Activated T-cell treated with anti-CD3 and anti-CD28 coated beads, Interleukin-2, amount 50 U/mL, for 24 hours (primary cell): ENCODE data around the gene DNAJB8.

ENCODE experiments used
- DNase-seq: peaks from one replicate; pipeline ENCODE4 v3.0.0-alpha.2; 2020
- H3K27ac Mint-ChIP-seq: 2 replicates; pipeline ENCODE4 v1.8.0; 2020; ENCODE audit warnings: mild to moderate bottlenecking, mixed read lengths
- H3K27me3 Mint-ChIP-seq: 2 replicates; pipeline ENCODE4 v1.8.0; 2020; ENCODE audit warnings: mixed read lengths
- H3K36me3 Mint-ChIP-seq: 2 replicates; pipeline ENCODE4 v1.8.0; 2020; ENCODE audit warnings: low read depth, mixed read lengths
- H3K4me1 Mint-ChIP-seq: 2 replicates; pipeline ENCODE4 v1.8.0; 2020; ENCODE audit warnings: low read depth, mixed read lengths
- H3K4me3 Mint-ChIP-seq: 2 replicates; pipeline ENCODE4 v1.8.0; 2020; ENCODE audit warnings: mild to moderate bottlenecking, moderate library complexity, mixed read lengths
- H3K9me3 Mint-ChIP-seq: 2 replicates; pipeline ENCODE4 v1.8.0; 2020; ENCODE audit warnings: mixed read lengths

Gene DNAJB8

DNA sequence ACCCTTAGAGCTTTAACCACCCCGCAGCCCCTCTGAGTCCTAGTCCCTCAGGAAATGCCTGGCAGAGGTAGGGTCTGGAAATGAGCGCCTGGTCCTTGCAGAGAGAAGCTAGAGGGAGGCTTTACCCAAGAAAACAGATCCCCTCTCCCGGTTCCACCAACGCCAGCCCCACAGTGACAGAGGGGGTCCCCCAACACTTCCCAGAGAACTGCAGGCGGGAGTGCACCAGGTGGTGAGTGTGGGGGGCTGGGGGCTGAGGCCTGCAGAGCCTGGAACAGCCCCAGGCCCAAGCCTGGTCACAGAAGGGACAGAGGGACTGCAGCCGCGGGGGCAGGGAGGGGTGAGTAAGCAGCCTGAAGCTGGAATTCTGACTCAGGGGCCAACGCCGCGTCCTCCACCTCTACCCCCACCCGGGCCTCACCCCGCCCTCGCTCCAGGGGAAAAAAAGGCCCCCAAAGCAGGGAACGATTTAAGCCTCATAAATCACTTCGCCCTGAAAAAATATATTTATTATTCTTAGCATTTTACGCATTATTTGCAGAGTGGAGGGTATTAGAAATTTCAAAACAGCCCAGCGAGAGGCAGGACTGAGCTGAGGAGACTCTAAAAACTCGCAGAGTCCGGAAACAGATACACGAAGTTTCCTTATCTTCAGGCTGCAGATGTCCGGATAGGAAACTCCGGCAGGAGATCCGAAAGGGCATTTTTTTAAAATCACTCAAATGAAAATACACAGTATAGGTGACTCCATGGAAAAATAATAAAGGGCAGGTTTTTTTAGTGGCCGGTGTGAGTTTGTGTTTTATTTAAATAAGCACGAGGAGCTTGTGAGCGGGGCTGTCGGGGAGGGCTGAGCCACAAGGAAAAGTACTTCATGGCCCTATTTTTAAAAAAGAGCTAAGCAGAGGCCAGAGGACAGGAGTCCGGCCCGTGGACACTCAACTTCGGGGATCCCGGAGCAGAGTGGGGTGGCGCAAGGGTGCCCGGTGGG is 16.3 kb upstream of the DNAJB8 start:
- H3K9me3 Mint-ChIP-seq: no peaks in the 10 kb centered on the region
- no peak overlapping the region for H3K27ac Mint-ChIP-seq
- peak overlapping the region; percentile 29 for H3K4me3 Mint-ChIP-seq
- H3K4me1 Mint-ChIP-seq: peaks cover 22% of the 10 kb centered on the region
- H3K36me3 Mint-ChIP-seq: no peaks in the 10 kb centered on the region
- DNase-seq: no peak
- H3K27me3 Mint-ChIP-seq: peaks cover 90% of the 10 kb centered on the region

DNA sequence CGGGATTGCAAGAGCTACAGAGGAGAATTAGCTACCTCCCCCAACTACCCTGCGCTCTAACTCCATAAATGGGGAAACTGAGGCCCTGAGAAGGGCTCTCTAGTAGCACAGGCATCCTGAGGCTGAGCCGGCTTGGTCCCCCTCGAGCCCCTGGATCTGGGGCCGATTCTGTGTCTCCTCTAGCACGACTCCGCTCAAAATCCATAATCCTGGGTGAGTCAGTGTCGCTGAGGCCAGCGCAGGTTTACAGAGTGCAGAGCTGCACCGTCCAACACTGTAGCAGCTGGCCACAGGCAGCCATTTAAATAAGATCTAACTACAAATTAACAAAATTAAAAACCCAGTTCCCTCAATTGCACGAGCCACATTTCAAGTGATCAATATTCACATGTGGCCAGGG is 15.5 kb upstream of the DNAJB8 start:
- no peaks in the 10 kb centered on the region for H3K9me3 Mint-ChIP-seq
- DNase-seq: no peak
- H3K4me1 Mint-ChIP-seq: peaks cover 19% of the 10 kb centered on the region
- H3K27me3 Mint-ChIP-seq: peaks cover 90% of the 10 kb centered on the region
- no peak overlapping the region for H3K27ac Mint-ChIP-seq
- no peaks in the 10 kb centered on the region for H3K36me3 Mint-ChIP-seq
- H3K4me3 Mint-ChIP-seq: no peak overlapping the region

DNA sequence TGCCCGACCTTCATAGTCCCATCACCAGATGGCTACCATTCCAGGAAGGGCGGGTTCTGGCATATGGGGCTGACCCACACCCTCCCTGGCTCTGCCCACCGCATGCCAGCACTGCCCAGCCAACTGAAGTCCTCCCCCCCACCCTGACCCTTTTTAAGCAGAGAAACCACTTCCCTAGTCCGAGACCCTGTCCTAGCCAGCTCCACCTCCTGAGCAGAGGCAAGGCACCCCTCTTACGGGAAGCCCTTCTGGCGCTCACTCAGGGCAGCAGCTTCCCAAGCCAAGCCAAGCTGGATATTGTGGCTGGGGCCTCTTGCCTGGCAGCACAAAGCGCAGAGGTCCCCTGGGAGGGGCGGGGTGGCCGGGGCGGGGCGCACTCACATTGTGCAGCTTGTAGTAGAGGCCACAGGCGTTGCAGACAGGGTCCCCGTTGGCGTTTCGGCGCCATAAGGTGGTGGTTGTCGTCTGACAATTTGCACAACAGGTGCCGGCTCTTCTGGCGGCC is 14.8 kb upstream of the DNAJB8 start:
- Mint-ChIP-seq H3K4me3 (no peak overlapping the region), H3K27ac (no peak overlapping the region), H3K27me3 (peaks cover 88% of the 10 kb centered on the region), H3K9me3 (no peaks in the 10 kb centered on the region), H3K36me3 (no peaks in the 10 kb centered on the region), H3K4me1 (peaks cover 16% of the 10 kb centered on the region)
- no peak for DNase-seq

DNA sequence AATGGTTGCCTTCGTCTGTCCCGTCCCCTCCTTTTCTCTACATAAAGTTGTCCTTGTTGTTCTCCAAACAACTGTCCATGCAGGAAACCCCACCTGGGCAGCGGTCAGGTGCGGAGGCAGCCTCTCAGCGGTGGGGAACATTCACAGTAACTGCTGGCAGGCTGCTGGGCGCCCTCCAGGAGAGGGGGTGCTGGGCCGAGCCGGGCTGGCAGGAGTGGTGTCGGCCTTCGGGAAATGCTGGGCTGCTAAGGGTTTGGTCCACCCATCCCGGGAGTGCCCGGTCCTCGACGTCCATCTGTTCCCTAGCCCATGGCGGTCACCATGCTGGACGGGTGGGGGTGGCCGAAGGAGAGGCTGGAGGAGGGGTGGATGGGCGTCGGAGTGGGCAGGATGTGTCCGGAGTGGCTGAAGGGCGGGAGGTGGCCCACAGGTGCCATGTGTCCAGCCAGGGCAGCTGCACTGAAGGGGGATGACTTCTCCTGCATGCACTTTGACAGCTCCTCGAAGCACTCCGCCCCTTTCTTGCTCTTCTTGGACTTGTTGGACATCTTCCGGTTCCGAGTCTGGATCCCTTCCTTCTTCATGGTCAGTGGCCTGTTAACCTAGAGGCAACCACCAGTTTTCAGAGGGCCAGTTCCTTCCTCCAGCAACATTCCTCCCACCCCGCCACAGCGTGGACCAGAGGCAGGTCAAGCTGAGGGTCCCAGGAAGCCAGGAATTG is 14.2 kb upstream of the DNAJB8 start:
- Mint-ChIP-seq H3K9me3 (no peaks in the 10 kb centered on the region), H3K4me1 (peaks cover 13% of the 10 kb centered on the region), H3K27ac (no peak overlapping the region), H3K27me3 (peaks cover 81% of the 10 kb centered on the region), H3K36me3 (no peaks in the 10 kb centered on the region), H3K4me3 (no peak overlapping the region)
- no peak for DNase-seq

DNA sequence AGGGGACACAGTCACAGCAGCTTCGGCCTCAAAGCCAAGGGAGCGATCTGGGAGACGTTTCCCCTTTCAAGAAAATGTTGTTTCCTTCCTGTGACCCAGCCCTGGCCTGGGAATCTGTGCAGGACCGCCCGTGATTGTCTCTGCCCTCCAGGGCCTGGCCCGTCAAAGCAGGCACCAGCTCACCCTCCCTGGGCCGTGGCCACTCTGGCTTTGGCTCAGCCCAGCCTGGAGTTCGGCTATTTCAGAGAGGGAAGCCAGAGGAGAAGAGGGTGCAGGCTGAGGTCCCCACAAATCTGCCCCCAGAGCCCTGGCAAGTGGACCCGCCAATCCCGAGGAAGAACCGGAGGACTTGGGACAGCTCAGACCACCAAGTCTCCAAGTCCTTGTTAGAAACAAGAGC is 13.6 kb upstream of the DNAJB8 start:
- Mint-ChIP-seq H3K9me3 (no peaks in the 10 kb centered on the region), H3K36me3 (no peaks in the 10 kb centered on the region), H3K27me3 (peaks cover 75% of the 10 kb centered on the region), H3K27ac (no peak overlapping the region), H3K4me1 (peaks cover 13% of the 10 kb centered on the region), H3K4me3 (no peak overlapping the region)
- DNase-seq: no peak

DNA sequence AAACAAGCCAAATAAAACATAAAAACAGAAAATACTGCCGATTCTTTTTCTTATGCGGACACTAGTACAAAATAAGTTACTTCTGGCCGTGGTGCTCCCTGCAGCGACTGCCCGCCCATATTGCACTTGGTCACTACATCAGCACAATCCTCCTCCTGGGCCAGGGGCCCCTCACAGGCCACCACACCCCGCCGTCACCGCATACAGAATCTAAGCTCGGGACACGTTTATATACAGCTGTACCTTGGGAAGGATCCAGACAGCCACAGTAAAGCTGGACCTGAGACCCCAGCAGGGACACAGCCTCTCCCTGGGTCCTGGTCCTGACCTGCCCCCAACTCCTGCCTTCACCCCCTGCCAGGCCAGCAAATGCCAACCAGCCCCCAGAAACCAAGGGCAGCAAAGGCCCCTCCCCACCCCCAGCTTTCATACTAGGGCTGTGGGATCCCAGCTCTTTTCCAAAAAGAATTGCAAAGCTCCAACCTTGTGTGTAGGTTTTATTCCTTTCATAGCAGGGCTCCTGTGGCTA is 12.9 kb upstream of the DNAJB8 start:
- Mint-ChIP-seq H3K27ac (no peak overlapping the region), H3K9me3 (no peaks in the 10 kb centered on the region), H3K36me3 (no peaks in the 10 kb centered on the region), H3K27me3 (peaks cover 69% of the 10 kb centered on the region), H3K4me1 (peaks cover 13% of the 10 kb centered on the region), H3K4me3 (no peak overlapping the region)
- DNase-seq: no peak

DNA sequence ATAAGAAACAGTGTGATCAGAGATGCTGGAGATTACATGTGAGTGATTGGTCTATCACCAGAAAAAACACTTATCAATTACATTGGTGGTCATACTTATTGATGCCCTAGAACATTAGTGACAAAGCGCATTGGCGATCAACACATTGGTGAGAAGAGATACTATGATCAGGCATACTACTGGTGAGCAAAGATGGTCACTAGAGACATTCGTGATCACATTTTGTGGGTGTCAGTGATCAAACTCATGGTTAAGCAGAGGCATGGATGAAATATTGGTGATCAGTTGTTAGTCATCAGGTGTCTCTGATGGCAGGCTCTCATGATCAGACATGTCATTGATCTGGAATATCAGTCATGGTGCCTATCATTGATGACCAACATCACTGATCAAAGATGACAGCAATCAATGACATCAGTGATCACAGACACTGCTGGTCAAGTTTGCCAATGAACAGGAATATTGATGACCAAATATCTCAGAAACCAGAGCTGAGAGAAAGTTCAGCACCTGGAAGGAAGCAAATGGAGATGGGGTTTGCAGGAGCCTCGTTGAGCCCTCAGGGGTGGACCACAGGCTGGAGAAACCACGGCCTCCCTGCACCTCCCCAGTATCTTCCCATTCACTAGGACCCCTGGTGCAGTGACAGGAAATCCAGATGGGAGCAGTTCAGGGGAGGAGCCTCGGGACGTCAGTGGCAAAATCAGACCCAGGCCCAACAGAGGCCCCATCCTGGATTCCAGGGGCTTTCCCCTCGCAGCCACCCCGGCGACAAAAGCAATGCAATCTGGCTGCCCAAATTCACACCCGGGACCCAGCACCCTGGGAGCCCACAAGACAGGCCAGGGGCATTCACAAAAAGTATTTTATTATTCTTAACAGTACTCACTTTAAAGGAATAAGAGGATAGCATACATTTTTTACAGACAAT is 12.2 kb upstream of the DNAJB8 start:
- no peak for DNase-seq
- peaks cover 11% of the 10 kb centered on the region for H3K4me1 Mint-ChIP-seq
- no peak overlapping the region for H3K27ac Mint-ChIP-seq
- no peaks in the 10 kb centered on the region for H3K36me3 Mint-ChIP-seq
- H3K9me3 Mint-ChIP-seq: no peaks in the 10 kb centered on the region
- no peak overlapping the region for H3K4me3 Mint-ChIP-seq
- peaks cover 61% of the 10 kb centered on the region for H3K27me3 Mint-ChIP-seq

DNA sequence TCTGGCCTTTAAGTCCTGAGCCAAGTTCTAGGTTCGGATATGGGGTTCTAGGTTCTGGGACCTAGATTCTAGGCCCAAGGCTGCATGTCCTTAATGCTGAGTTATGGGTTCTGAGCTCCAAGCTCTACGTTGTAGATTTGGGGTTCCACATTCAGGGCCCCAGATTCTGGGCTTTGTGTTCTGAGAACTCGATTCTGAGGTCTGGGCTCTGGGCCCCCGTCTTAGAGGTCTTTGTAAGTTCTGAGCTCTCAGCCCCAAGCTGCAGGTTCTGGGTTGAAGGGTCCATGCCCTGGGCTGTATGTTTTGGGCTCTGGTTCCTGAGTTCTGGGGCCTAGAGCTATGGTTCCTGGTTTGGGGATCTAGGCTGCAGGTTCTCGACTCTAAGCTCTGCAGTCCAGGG is 10.0 kb upstream of the DNAJB8 start:
- DNase-seq: no peak
- Mint-ChIP-seq H3K4me1 (no peaks in the 10 kb centered on the region), H3K27ac (no peak overlapping the region), H3K4me3 (no peak overlapping the region), H3K9me3 (no peaks in the 10 kb centered on the region), H3K36me3 (no peaks in the 10 kb centered on the region), H3K27me3 (peaks cover 47% of the 10 kb centered on the region)

DNA sequence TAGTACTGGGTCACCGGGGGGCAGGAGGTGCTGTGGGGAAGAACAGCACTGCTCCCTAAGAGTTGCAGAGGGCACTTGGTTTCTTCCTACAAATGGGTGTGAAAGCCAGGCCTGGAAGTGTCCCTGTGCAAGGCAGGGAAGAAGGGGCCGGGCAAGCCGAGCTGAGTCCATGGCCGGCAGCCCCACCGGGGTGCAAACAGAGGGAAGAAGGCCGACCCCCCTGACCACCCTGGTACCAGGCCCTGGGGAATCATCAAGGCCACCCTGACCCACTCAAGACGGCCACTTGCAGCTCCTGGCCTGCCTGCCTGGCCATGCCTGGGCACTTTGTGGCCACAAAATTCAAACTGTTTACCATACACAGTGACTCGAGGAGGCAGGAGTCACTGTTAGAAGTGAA is 8.7 kb upstream of the DNAJB8 start:
- no peak overlapping the region for H3K4me3 Mint-ChIP-seq
- H3K27me3 Mint-ChIP-seq: peaks cover 43% of the 10 kb centered on the region
- no peak for DNase-seq
- H3K36me3 Mint-ChIP-seq: no peaks in the 10 kb centered on the region
- no peak overlapping the region for H3K27ac Mint-ChIP-seq
- H3K4me1 Mint-ChIP-seq: no peaks in the 10 kb centered on the region
- no peaks in the 10 kb centered on the region for H3K9me3 Mint-ChIP-seq

DNA sequence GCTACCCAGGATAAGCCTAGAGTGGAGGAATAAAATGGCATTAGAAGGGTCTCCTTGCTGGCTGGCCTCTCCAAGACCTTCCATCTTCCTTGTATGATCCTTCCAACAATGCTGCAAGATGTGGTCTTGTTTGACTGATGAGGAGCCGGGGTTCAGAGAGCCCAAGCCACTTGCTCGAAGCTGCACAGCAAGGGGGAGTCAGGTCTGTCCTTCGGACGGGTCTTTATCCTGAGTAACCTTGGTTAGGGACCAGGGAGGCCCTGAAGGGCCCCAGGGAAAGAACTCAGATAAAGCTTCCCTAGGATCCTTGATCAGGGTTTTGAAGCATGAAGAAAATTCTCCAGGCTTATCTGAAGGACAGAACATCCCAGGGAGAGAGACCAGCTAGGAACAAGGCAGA is 7.0 kb upstream of the DNAJB8 start:
- Mint-ChIP-seq H3K36me3 (no peaks in the 10 kb centered on the region), H3K4me3 (no peak overlapping the region), H3K27me3 (peaks cover 30% of the 10 kb centered on the region), H3K27ac (no peak overlapping the region), H3K9me3 (no peaks in the 10 kb centered on the region), H3K4me1 (no peaks in the 10 kb centered on the region)
- no peak for DNase-seq

DNA sequence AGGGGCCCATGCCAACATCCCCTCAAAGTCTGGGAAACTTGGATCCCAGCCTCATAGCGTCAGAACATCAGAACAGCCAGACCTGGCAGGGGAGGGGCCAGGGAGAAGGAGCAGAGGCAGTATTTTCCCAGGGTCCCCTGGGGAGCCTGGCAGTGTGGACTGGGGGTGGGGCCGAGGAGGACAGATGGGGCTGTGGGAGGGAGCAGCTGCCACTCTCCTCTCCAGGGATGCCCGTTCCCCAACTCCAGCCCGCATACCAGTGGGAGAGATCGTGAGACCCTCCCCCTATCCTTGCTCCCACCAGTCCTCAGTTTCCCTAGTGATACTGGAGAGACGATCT is 6.5 kb upstream of the DNAJB8 start:
- peaks cover 25% of the 10 kb centered on the region for H3K27me3 Mint-ChIP-seq
- no peaks in the 10 kb centered on the region for H3K9me3 Mint-ChIP-seq
- no peak overlapping the region for H3K27ac Mint-ChIP-seq

DNA sequence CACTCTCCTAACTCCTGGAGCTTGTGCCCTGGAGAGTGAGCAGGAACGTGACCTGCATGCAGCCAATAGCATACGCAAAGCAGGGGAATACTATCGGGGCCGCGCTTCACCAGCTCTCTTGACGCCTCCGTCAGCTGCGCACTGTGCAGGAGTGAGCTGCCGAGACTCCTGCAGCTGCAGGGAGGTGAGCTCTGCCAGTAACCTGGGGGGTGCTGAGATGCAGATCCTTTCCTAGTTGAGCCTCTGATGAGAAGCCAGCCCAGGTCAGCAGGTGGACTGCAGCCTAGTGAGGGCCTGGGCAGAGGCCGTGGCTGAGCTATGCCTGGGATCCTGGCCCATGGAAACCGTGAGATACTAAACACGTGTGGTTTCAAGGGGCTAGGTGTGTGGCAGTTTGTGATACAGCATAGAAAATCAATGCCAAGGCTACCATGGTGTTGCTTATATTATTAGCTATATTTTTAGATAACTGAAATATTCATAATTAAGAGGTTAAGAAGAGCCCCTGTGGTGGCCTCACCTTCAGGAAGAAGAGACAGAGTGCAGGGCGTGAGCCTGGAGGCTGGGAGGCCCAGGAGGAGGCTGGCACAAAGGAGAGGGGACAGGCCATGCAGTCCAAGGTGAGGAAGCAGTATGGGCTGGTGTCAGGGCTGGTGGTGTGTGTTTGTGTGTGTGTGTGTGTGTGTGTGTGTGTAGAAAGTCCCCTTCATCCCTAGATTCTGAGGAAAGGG is 5.9 kb upstream of the DNAJB8 start:
- Mint-ChIP-seq H3K4me3 (no peak overlapping the region), H3K27me3 (peaks cover 19% of the 10 kb centered on the region), H3K36me3 (no peaks in the 10 kb centered on the region), H3K4me1 (peaks cover 2% of the 10 kb centered on the region), H3K9me3 (no peaks in the 10 kb centered on the region), H3K27ac (no peak overlapping the region)
- no peak for DNase-seq

More for the DNA sequence above, 6.5 kb upstream of the DNAJB8 start:
- Mint-ChIP-seq H3K4me3 (no peak overlapping the region), H3K36me3 (no peaks in the 10 kb centered on the region), H3K4me1 (peaks cover 2% of the 10 kb centered on the region)
- no peak for DNase-seq

DNA sequence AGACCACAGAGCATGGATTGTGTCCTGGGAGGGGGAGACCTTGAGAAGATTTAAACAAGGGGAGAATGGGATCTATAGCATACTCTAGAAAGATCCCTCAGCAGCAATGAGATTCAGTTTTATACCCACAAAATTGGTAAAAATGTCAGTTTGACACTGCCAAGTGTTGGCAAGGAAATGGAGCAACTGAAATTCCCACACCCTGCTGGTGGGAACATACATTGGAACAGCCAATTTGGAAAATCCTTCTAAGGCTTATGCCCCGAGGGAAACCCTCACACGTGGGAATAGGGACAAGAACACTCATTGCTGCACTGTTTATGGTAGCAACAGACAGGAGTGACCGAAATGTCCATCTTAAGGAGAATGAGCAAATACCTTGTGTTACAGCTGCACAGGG is 5.0 kb upstream of the DNAJB8 start:
- H3K4me3 Mint-ChIP-seq: no peak overlapping the region
- no peaks in the 10 kb centered on the region for H3K36me3 Mint-ChIP-seq
- no peak for DNase-seq
- no peak overlapping the region for H3K27ac Mint-ChIP-seq
- peaks cover 19% of the 10 kb centered on the region for H3K27me3 Mint-ChIP-seq
- H3K9me3 Mint-ChIP-seq: no peaks in the 10 kb centered on the region
- H3K4me1 Mint-ChIP-seq: peaks cover 9% of the 10 kb centered on the region
